RWPE1 (cell line): ENCODE data around the gene MT1F.

Experiments
- CTCF ChIA-PET: fragments of 350-600 bp; sonication (Branson Sonifier 250); formaldehyde crosslinking; extraction: SDS; loops from one replicate; lab custom pipeline; 2021; lab: Yijun Ruan, JAX
- POLR2A ChIA-PET: fragments of 400-600 bp; formaldehyde crosslinking; extraction: SDS; loops from one replicate; lab custom pipeline; 2020; ENCODE audit warnings: antibody characterized with exemption; ENCODE audit not compliant: low non-redundant PET; lab: Yijun Ruan, JAX
- DNase-seq: peaks from one replicate; pipeline ENCODE4 v3.0.0; 2012; ENCODE audit warnings: low spot score
- H3K27ac ChIP-seq: fragments of 450-650 bp; 2 replicates; pipeline ENCODE4 v1.5.1; 2017
- TF ChIP-seq, protein P1 (sequence below): fragments of 450-650 bp; conservative IDR thresholded peaks from 2 replicates; pipeline ENCODE4 v1.5.1; 2017; ENCODE audit warnings: low read depth, mild to moderate bottlenecking

Gene MT1F

DNA sequence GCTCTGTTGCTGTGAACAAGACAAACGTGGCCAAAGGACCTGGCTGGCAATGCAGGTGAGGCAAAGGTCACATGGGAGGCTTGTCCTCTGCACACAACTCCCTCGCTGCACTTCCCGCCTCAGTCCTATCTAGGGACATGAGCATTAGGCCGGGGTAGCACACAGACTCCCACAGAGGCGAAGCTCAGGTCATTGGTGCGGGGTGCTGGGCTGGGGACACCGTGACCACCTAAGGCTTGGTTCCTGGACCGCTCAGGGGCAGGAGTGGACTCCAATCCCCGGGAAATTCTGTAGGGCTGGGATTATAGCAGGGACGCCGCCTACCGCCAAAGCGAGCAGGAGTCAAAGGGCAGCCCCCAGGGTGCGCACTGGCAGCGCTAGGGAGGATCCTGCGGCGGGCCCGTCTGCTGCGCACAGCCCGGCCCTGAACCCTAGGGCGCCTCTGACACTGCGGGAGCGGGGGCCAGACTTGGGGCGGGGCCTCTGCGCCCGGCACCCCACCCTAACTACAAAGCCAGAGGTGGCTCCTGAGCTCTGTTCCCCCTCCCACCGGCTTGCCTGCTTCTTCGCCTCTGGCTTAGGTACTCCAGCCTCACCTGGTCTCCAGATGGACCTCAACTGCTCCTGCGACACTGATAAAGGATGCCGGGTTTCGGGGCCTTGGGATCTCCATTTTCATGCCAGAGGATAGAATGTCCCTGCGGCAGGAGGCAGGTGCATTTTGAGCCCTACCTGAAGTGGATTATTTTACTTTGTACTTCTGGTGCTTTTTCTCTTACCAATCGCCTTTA, 9.9 kb upstream of the MT1F start:
- H3K27ac ChIP-seq: no peak overlapping the region
- CTCF ChIA-PET: interaction anchor here (0.6 kb wide), 1 partner anchor 280 kb away, joined by 5 read pairs; no protein-coding TSS in a partner anchor
- TF ChIP-seq, protein P1, sequence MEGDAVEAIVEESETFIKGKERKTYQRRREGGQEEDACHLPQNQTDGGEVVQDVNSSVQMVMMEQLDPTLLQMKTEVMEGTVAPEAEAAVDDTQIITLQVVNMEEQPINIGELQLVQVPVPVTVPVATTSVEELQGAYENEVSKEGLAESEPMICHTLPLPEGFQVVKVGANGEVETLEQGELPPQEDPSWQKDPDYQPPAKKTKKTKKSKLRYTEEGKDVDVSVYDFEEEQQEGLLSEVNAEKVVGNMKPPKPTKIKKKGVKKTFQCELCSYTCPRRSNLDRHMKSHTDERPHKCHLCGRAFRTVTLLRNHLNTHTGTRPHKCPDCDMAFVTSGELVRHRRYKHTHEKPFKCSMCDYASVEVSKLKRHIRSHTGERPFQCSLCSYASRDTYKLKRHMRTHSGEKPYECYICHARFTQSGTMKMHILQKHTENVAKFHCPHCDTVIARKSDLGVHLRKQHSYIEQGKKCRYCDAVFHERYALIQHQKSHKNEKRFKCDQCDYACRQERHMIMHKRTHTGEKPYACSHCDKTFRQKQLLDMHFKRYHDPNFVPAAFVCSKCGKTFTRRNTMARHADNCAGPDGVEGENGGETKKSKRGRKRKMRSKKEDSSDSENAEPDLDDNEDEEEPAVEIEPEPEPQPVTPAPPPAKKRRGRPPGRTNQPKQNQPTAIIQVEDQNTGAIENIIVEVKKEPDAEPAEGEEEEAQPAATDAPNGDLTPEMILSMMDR: no peak
- POLR2A ChIA-PET: no interaction called here
- no peak for DNase-seq

DNA sequence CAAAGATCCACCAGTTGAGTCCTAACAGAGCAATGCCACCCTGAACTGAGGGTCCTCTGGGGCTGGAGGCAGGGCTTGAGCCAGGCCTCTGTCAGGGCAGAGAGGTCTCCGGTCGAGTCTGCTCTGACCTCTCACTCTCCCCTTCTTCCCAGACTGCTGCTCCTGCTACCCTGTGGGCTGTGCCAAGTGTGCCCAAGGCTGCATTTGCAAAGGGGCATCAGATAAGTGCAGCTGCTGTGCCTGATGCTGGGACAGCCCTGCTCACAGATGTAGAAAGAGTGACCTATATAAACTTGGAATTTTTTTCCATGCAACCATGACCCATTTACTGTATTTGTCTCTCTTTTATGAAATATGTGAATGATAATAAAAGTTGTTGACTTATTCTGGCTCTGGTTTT, 8.5 kb upstream of the MT1F start:
- no peak overlapping the region for H3K27ac ChIP-seq
- no peak for DNase-seq
- ChIA-PET POLR2A (no interaction called here), CTCF (no interaction called here)
- TF ChIP-seq, protein P1: no peak

DNA sequence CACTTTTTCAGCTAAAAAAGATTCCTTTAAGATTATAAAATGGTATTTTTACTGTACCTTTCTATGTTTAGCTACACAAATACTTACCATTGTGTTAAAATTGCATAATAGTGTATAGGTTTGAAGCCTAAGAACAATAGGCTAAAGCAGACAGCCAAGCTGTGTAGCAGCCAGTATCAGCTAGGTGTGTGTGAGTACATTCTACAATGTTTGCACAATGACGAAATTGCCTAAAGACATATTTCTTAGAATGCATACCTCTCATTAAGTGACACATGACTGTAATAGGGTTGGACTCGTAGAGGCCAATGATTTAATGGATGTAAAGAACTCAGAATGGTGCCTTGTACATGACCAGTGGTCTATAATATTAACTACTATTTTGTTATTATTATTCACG, 7.9 kb upstream of the MT1F start:
- DNase-seq: peak; percentile 58
- ChIA-PET POLR2A (no interaction called here), CTCF (interaction anchor here (1.1 kb wide), 1 partner anchor 26 kb away, joined by 3 read pairs; no protein-coding TSS in a partner anchor)
- H3K27ac ChIP-seq: no peak overlapping the region
- TF ChIP-seq, protein P1: no peak

DNA sequence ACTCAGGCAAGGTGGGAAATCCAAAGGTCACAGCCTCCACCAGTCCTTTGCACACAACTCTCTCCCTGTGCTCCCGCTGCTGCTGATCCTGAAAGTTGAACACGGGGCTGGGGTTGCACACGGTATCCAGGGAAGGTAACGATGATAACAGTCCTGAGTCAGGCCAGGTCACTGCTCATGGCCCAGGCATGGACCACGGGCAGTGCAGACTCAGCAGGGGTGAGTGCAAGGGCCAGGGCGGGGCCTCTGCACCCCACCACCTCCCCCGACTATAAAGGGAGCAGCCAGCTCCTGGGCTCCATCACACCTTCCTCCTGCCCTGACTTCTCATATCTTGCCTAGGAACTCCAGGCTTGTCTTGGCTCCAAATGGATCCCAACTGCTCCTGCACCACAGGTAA, 6.2 kb upstream of the MT1F start, which contains the start of gene MT1B:
MT1B (plus strand) TSS at position 301 of the 400 bp plus-strand sequence; CDS start at position 369, 68 bp downstream.
- TF ChIP-seq, protein P1: no peak
- CTCF ChIA-PET: no interaction called here
- POLR2A ChIA-PET: no interaction called here
- no peak within 1 kb of the TSS for H3K27ac ChIP-seq
- DNase-seq: no peak

DNA sequence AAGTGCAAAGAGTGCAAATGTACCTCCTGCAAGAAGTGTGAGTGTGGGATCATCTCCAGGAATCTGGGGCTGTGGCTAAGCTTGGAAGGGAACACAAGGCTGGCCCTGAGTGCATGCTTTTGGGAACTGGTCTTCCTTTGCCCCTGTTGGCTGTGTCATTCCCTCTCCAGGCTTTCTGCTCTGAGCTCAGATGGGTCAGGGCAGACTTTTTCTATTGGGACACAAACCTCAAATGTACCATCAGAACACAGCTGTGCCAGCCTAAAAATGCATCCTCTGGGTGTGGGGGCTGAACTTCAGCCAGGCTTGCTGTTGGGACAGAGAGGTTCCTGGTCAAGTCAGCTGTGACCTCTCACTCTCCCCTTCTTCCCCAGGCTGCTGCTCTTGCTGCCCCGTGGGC, 5.2 kb upstream of the MT1F start:
- POLR2A ChIA-PET: no interaction called here
- TF ChIP-seq, protein P1: no peak
- no peak overlapping the region for H3K27ac ChIP-seq
- CTCF ChIA-PET: no interaction called here
- DNase-seq: no peak

DNA sequence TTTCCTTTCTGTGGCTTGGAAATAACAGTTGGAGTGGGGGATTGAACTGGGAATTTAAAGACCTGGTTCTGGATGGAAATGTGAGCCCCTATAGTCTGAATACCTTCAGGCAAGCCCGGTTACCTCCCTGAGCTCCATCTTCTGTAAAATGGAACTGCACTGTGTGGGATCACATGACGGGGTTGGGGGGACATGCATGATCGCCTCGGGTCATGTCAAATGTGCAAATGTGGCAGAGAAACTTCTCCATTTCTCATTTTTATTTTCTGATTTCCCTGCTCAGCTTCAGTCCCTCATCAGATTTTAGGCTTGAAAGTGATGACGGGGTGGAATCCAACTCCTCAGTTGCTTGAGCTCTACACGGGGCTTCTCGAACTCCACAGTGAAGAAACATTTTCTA, 4.5 kb upstream of the MT1F start:
- ChIA-PET CTCF (no interaction called here), POLR2A (no interaction called here)
- no peak for DNase-seq
- TF ChIP-seq, protein P1: no peak
- H3K27ac ChIP-seq: no peak overlapping the region
